Stimulated activated CD8-positive, alpha-beta memory T cell treated with anti-CD3 and anti-CD28 coated beads, Interleukin-12 subunit alpha, Interleukin-12 subunit beta, amount 100 ng/mL, for 24 hours (primary cell): ENCODE measurements around the gene P2RX3.
A peak's percentile ranks its signal among the peaks of the same experiment; 100 is the strongest.
"Not testable (repeated sequence)": the region's sequence is repeated elsewhere in the genome, so short reads cannot be mapped to it uniquely, and the experiment has no call there.

Experiments used
- DNase-seq: peaks from one replicate; pipeline ENCODE4 v3.0.0-alpha.2; 2020; ENCODE audit errors: extremely low read depth

The P2RX3 gene

GRCh38 chr11:57324154-57324885, 13.8 kb upstream of the P2RX3 start:
- no peak for DNase-seq

GRCh38 chr11:57324886-57325734, 13.0 kb upstream of the P2RX3 start, which contains the start of gene TNKS1BP1:
Gene TNKS1BP1 (minus strand): TSS chr11:57324952. CDS start chr11:57321885, 3,067 bp downstream.
- peak; percentile 74 for DNase-seq

GRCh38 chr11:57325735-57326048, 12.5 kb upstream of the P2RX3 start:
- no peak for DNase-seq

- no peak for DNase-seq
Observed at GRCh38 chr11:57327721-57328120, 10.4 kb upstream of the P2RX3 start.

- DNase-seq: no peak
Observed at GRCh38 chr11:57330029-57330428, 8.1 kb upstream of the P2RX3 start.

DNA sequence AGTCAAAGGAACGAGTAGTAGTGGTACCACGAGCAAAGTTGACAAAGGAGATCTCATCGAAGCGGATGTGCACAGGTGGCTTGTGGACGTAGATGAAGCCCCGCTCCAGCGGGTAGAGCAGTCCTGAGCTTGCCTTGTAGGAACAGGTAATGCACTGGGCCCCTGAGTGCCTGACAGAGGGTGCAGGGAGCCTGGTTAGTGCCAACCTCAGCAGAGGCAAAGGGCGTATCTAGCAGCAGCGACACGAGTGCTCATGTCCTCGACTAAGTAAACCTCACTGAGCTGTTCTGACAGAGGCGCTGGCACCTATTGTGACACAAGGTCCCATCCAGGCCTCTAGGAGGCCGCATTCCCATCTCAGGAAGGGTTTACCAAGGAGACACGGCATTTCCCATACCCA, 6.4 kb upstream of the P2RX3 start:
- no peak for DNase-seq

DNA sequence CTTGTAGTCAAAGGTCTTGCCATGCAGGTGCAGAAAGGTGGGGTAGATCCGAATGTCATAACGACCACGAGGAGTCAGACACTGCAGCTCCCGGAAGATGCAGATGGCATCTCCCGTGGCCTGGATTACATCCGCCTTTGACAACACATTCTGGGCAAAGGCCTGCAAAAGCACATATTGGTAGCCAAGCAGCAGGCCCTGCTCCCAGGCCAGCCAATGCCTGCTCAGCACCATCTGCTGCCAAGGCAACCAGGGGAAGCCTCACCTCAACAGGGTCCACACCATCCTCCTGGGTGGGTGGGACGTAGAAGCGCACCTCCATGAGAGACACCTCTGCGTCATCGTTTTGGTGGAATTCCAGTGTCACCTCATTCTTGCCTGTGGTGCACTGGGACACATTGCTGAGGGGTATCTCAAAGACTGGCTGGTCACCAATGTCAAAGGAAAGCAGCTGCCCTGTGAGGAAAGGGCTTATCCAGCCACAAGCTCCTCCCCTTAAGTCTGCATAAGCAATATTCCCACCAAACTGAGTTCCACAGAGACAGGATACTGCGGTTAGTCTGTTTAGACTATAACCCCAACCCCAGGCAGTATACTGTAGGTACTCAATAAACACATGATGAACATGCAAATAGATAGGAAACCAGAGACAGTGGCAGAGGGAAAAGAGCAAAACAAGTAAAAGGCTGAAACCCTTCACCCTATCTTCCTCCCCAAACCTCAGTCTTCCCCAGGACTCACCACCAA, 5.3 kb upstream of the P2RX3 start:
- DNase-seq: no peak

GRCh38 chr11:57335023-57335342, 3.2 kb upstream of the P2RX3 start:
- DNase-seq: no peak

- DNase-seq: peak; percentile 75
Observed at GRCh38 chr11:57335343-57336110, 2.6 kb upstream of the P2RX3 start, which contains the start of gene SSRP1. Gene SSRP1 (minus strand): TSS chr11:57335892. CDS start chr11:57335121, 771 bp downstream.

- DNase-seq: no peak
Observed at GRCh38 chr11:57336111-57336666, 2.0 kb upstream of the P2RX3 start.

GRCh38 chr11:57336856-57337255, 1.3 kb upstream of the P2RX3 start:
- not testable (repeated sequence) for DNase-seq

DNA sequence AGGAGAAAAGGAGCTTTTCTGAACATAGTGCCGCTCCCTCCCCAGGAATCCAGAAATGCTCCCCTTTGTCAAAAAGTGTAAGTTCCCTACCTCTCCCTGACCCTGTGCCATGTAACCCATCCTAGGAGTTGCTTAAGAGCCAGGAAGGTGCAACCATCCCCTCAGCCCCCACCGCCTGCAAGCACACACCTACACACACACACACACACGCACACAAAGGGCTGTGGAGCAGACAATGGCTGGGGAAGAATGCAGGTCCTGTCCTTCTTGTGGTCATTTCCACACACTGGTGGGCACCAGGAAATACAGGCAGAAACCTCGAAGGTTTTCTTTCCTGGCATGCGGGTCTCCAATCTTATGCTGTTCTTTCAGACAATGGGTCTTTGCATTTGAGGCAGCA, 1.2 kb downstream of the P2RX3 start:
- no peak for DNase-seq

- no peak for DNase-seq
Observed at GRCh38 chr11:57340039-57340615, 2.0 kb downstream of the P2RX3 start.

GRCh38 chr11:57341250-57341808, 3.2 kb downstream of the P2RX3 start:
- no peak for DNase-seq

GRCh38 chr11:57342702-57343101, 4.5 kb downstream of the P2RX3 start:
- no peak for DNase-seq

GRCh38 chr11:57343825-57344224, 5.7 kb downstream of the P2RX3 start:
- no peak for DNase-seq

- DNase-seq: no peak
Observed at GRCh38 chr11:57344826-57345225, 6.7 kb downstream of the P2RX3 start.

GRCh38 chr11:57345555-57346211, 7.5 kb downstream of the P2RX3 start:
- DNase-seq: no peak

GRCh38 chr11:57347336-57347735, 9.2 kb downstream of the P2RX3 start:
- no peak for DNase-seq

GRCh38 chr11:57348052-57348451, 9.9 kb downstream of the P2RX3 start:
- DNase-seq: no peak
